Gastroesophageal sphincter (tissue), 4 donors: ENCODE results near the gene ACSL6. TPM values are rescaled to one million over a fixed set of nuclear protein-coding genes. Genes with fewer than 3 reads are reported as not detected.
A peak's percentile ranks its signal among the peaks of the same experiment; 100 is the strongest.

Experiments used
- ATAC-seq: fragments of 150-250 bp; one replicate; pipeline ENCODE4 v1.9.1; 2016; ENCODE audit warnings: mild to moderate bottlenecking, moderate library complexity
- H3K27ac ChIP-seq, 4 donors: fragments of 200-600 bp; sonication (generic) in 3 of 4; 1 replicate in 3 of 4; 2 replicates in 1 of 4; pipeline ENCODE4 v1.5.1; 2016 to 2019
- H3K27me3 ChIP-seq: fragments of 200-600 bp; sonication (generic); one replicate; pipeline ENCODE4 v1.5.1; 2019
- H3K36me3 ChIP-seq, 2 donors: fragments of 200-600 bp; sonication (generic); one replicate each; pipeline ENCODE4 v1.5.1; 2019; ENCODE audit warnings: control low read depth in 1 of 2
- H3K4me1 ChIP-seq, 3 donors: fragments of 200-600 bp; sonication (generic); 1 replicate in 2 of 3; 2 replicates in 1 of 3; pipeline ENCODE4 v1.5.1; 2016 to 2019; ENCODE audit warnings: control low read depth in 2 of 3
- H3K4me3 ChIP-seq, 2 donors: fragments of 200-600 bp; sonication (generic); one replicate each; pipeline ENCODE4 v1.5.1; 2019; ENCODE audit warnings: mild to moderate bottlenecking in 1 of 2, moderate library complexity in 1 of 2
- H3K9me3 ChIP-seq, 3 donors: fragments of 200-600 bp; sonication (generic); one replicate each; pipeline ENCODE4 v1.5.1; 2017 to 2019; ENCODE audit warnings: control low read depth in 2 of 3
- CTCF ChIP-seq, 4 experiments: fragments of 200-600 bp in 2 of 4; fragments of 450-650 bp in 2 of 4; sonication (generic) in 1 of 4; IDR thresholded peaks; one replicate each; pipeline ENCODE4 v1.5.1; 2017 to 2019; ENCODE audit warnings: antibody characterized with exemption in 4 of 4, mild to moderate bottlenecking in 2 of 4, moderate library complexity in 2 of 4
- EP300 ChIP-seq: sonication (generic); formaldehyde crosslinking; IDR thresholded peaks from one replicate; pipeline ENCODE4 v1.6.1; 2017; ENCODE audit warnings: antibody characterized with exemption, mild to moderate bottlenecking
- POLR2A ChIP-seq, 2 donors: fragments of 450-650 bp; IDR thresholded peaks; one replicate each; pipeline ENCODE4 v1.6.1; 2017; ENCODE audit warnings: antibody characterized with exemption in 2 of 2, mild to moderate bottlenecking in 2 of 2, moderate library complexity in 1 of 2
- POLR2AphosphoS5 ChIP-seq: sonication (generic); formaldehyde crosslinking; IDR thresholded peaks from one replicate; pipeline ENCODE4 v1.6.1; 2017; ENCODE audit warnings: antibody characterized with exemption
- WGBS, 2 donors: methylation state at CpG; one replicate each; pipeline ENCODE4 v1.1.5; 2018; ENCODE audit warnings: low coverage in 1 of 2; 5-methylcytosine and 5-hydroxymethylcytosine counted together
- total RNA-seq, 4 donors: library from RNA; depleted of rRNA; stranded (reverse); fragments of >200 nt; gene quantifications; one replicate each; pipeline ENCODE4 v1.1.0, GENCODE V29; 2016

The ACSL6 gene
- total RNA-seq, 4 donors from 2014 or later = 1.3 to 3.6 (median 2.6) TPM

GRCh38 chr5:132058646-132059042, 47.2 kb upstream of the ACSL6 start:
- no peaks in the 10 kb centered on the region for H3K36me3 ChIP-seq
- no peaks in the 10 kb centered on the region for H3K4me1 ChIP-seq
- WGBS, 2 donors = 81 to 83% methylated on average over 3 to 6 of the region's 7 CpGs
- H3K4me3 ChIP-seq = no peak overlapping the region
- TF ChIP-seq CTCF (IDR thresholded peaks at IDR 0.05) (no peak), POLR2AphosphoS5 (no peak)
- no peaks in the 10 kb centered on the region for H3K27me3 ChIP-seq
- H3K9me3 ChIP-seq = no peaks in the 10 kb centered on the region
- ATAC-seq = no peak
- H3K27ac ChIP-seq = no peak overlapping the region

DNA sequence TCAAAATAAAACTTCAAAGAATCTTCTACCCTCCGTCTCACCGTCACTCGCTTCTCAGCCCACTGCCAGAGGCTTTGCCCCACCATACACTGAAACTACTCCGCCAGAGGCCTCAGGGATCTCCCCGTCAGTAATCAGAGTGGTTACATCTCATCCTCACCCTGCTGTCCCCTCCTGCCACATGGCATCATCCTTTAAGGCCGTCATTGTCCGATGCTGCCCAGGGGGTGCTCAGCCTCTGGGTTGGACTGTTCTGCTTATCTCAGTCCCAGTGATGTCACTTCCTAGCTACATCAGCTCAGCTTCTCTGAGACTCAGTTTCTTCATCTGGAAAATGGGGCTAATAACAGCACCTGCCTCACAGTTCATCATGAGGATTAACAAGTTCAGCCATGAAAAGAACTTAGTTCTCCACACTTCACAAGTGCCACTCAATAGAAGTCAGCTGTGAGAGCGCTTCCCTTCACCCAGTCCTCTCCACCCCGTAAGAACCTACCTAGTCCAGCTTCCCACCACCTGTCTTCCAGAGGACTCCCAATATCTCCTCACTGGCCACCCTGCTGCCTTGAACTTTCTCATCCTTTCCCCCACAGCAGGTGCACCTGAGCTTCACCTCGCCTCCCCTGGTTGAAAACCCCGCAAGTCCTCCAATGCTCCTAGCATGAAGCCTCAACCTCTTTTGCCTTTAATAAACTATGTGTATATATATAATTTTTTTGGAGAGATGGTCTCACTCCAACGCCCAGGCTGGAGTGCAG, 46.2 kb upstream of the ACSL6 start:
- TF ChIP-seq CTCF (IDR thresholded peaks at IDR 0.05) (no peak), POLR2AphosphoS5 (no peak), EP300 (no peak), POLR2A (IDR thresholded peaks at IDR 0.05) (no peak)
- Histone ChIP-seq H3K27me3 (no peaks in the 10 kb centered on the region), H3K36me3 (no peaks in the 10 kb centered on the region), H3K4me1 (no peaks in the 10 kb centered on the region), H3K27ac (no peak overlapping the region), H3K4me3 (no peak overlapping the region), H3K9me3 (no peaks in the 10 kb centered on the region)
- no peak for ATAC-seq
- 87 to 93% methylated on average over 10 to 12 of the region's 12 CpGs for WGBS, 2 donors

- no peaks in the 10 kb centered on the region for H3K36me3 ChIP-seq
- H3K9me3 ChIP-seq = no peaks in the 10 kb centered on the region
- ATAC-seq = peak; percentile 14
- H3K27me3 ChIP-seq = no peaks in the 10 kb centered on the region
- WGBS, 2 donors = 76 to 90% methylated on average over 3 to 10 of the region's 14 CpGs
- no peak overlapping the region for H3K27ac ChIP-seq
- no peak overlapping the region for H3K4me3 ChIP-seq
- no peak for TF ChIP-seq CTCF (IDR thresholded peaks at IDR 0.05)
- TF ChIP-seq EP300 = no peak
- no peak for TF ChIP-seq POLR2A (IDR thresholded peaks at IDR 0.05)
- no peak for TF ChIP-seq POLR2AphosphoS5
- H3K4me1 ChIP-seq = no peaks in the 10 kb centered on the region
Observed at GRCh38 chr5:132056610-132057497, 45.4 kb upstream of the ACSL6 start.

- no peak for TF ChIP-seq CTCF (IDR thresholded peaks at IDR 0.05)
- TF ChIP-seq POLR2A (IDR thresholded peaks at IDR 0.05) = no peak
- Histone ChIP-seq H3K4me1 (no peaks in the 10 kb centered on the region), H3K4me3 (no peak overlapping the region), H3K27me3 (no peaks in the 10 kb centered on the region), H3K27ac (no peak overlapping the region), H3K36me3 (no peaks in the 10 kb centered on the region), H3K9me3 (no peaks in the 10 kb centered on the region)
- 40 to 100% methylated on average over 1 to 3 of the region's 12 CpGs for WGBS, 2 donors
- ATAC-seq = peak; percentile 15
Observed at GRCh38 chr5:132055808-132056609, 44.6 kb upstream of the ACSL6 start.
